ENCODE measurements around the gene CTTN. TPM values are rescaled to one million over a fixed set of nuclear protein-coding genes. Genes with fewer than 3 reads are reported as not detected.

Gene CTTN
- total and polyA plus RNA-seq, 2 of the 8 experiments (the other 6 are each of a cell fraction or from before 2014, with no cell fraction given) = 84.6 to 216 TPM

DNA sequence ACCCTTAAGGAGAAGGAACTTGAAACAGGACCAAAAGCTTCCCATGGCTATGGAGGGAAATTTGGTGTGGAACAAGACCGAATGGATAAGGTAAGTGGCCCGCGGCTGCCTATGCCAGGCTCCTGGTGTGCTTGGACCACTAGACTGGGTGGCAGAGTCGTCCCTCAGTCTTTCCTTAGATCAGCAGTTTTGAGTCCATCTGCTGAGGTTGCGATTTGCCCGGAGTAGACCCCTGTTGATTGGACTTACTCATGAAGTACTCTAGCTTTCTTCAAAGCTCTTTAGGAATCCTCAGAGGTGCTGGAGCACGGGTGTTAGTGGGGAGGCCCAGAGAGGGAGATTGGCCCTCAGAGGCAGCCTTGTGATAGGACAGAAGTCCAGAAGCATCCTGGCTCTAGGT is 11.5 kb downstream of the CTTN start:
- H3K79me2 ChIP-seq (ENCODE audit: control insufficient read depth in 1 of 2, insufficient read depth in 2 of 2, low read length in 2 of 2) = peaks cover 0 to 14% of the 10 kb centered on the region in 2 experiments; a peak in 2 of 4 replicates
- no peak overlapping the region for H2BK15ac ChIP-seq (ENCODE audit: low read length)
- H3K14ac ChIP-seq (ENCODE audit: insufficient read length) = no peak overlapping the region
- no peak overlapping the region for H3K56ac ChIP-seq (replicated peaks; ENCODE audit: insufficient read length, low read depth, low read length)
- H3K4me2 ChIP-seq (ENCODE audit: insufficient read depth in 1 of 2, low read depth in 2 of 2, low read length in 2 of 2) = no peak overlapping the region
- H3K27ac ChIP-seq (ENCODE audit: low read depth, low read length) = no peak overlapping the region
- no peak overlapping the region for H3K9ac ChIP-seq (replicated peaks in 1 of 4; ENCODE audit: extremely low read depth in 1 of 4, low read depth in 3 of 4, low read length in 3 of 4)
- H3K23me2 ChIP-seq (ENCODE audit: low read depth, low read length) = no peaks in the 10 kb centered on the region
- H3K36me3 ChIP-seq (ENCODE audit: control insufficient read depth in 2 of 4, insufficient read depth in 4 of 4, low read length in 3 of 4) = peaks cover 37 to 94% (median 76%) of the 10 kb centered on the region in 4 experiments
- no peak overlapping the region for H4K8ac ChIP-seq (ENCODE audit: extremely low read depth, insufficient read depth, low read length)
- no peak overlapping the region for H2BK12ac ChIP-seq (ENCODE audit: low read depth, low read length)
- no peak overlapping the region for H2BK120ac ChIP-seq (replicated peaks; ENCODE audit: low read depth, low read length)
- peaks cover 2% of the 10 kb centered on the region; the same call in 1 of the 2 replicates for H3K79me1 ChIP-seq (ENCODE audit: low read depth, low read length)
- no peak overlapping the region for H2AFZ ChIP-seq (ENCODE audit: low read length)
- H4K91ac ChIP-seq (replicated peaks; ENCODE audit: insufficient read length, low read length) = no peak overlapping the region
- H2AK5ac ChIP-seq (ENCODE audit: low read depth, low read length) = no peak overlapping the region
- H4K5ac ChIP-seq (ENCODE audit: insufficient read length, low read depth, low read length) = no peak overlapping the region
- H4K20me1 ChIP-seq (replicated peaks in 1 of 2; ENCODE audit: control insufficient read depth in 1 of 2, insufficient read depth in 2 of 2, low read length in 2 of 2) = peaks cover 9 to 20% of the 10 kb centered on the region in 2 experiments
- no peak for DNase-seq (ENCODE audit: low read depth in 1 of 2, low spot score in 2 of 2)
- no peak overlapping the region for H3K18ac ChIP-seq (ENCODE audit: extremely low read depth, low read length)
- no peaks in the 10 kb centered on the region for H3K4me1 ChIP-seq (replicated peaks in 1 of 4; ENCODE audit: control insufficient read depth in 3 of 4, insufficient read depth in 4 of 4, low read length in 3 of 4)
- no peaks in the 10 kb centered on the region for H3K27me3 ChIP-seq (replicated peaks in 1 of 4; ENCODE audit: control insufficient read depth in 3 of 4, extremely low read depth in 1 of 4, insufficient read depth in 3 of 4, low read length in 3 of 4)
- CTCF ChIA-PET (ENCODE audit: partially characterized antibody) = interaction anchor here (1.2 kb wide), 1 partner anchor 21 kb away, joined by 3 read pairs; no protein-coding TSS in a partner anchor
- no peak overlapping the region for H2BK5ac ChIP-seq (ENCODE audit: low read depth, low read length)
- FAIRE-seq = no peak
- no peaks in the 10 kb centered on the region for H3K9me3 ChIP-seq (ENCODE audit: insufficient read depth in 2 of 2, low read depth in 1 of 2, low read length in 1 of 2)
- 91% methylated on average over 7 of the region's 7 CpGs; no CpG with 5 or more reads in 1 of the 2 experiments for WGBS, 2 experiments (ENCODE audit: extremely low coverage in 1 of 2, insufficient coverage in 1 of 2, insufficient read length in 1 of 2, insufficient replicate concordance in 2 of 2, low coverage in 1 of 2, low lambda C conversion rate in 2 of 2, missing lambda C conversion rate in 1 of 2)
- no peak overlapping the region for H3K4me3 ChIP-seq (ENCODE audit: extremely low read depth in 1 of 4, insufficient read depth in 2 of 4, low read depth in 3 of 4, low read length in 4 of 4)
- POLR2A ChIA-PET (ENCODE audit: partially characterized antibody) = interaction anchor here (1.2 to 3.0 kb wide), 2 partner anchors 10 to 14 kb away, joined by 4 to 12 read pairs; no protein-coding TSS in a partner anchor
- H3K23ac ChIP-seq (ENCODE audit: insufficient read length) = no peak overlapping the region
- H2BK20ac ChIP-seq (ENCODE audit: low read length) = no peak overlapping the region
- H3K4ac ChIP-seq (replicated peaks; ENCODE audit: insufficient read length, low read depth, low read length) = no peak overlapping the region
- TF ChIP-seq CREB1 (IDR thresholded peaks at IDR 0.05) (no peak), GABPA (IDR thresholded peaks at IDR 0.05; ENCODE audit: borderline replicate concordance, insufficient read depth, low read length) (no peak), RNF2 (IDR thresholded peaks at IDR 0.05; ENCODE audit: borderline replicate concordance, low read depth, low read length, missing control alignments, poor library complexity, severe bottlenecking) (no peak), NANOG (IDR thresholded peaks at IDR 0.05; ENCODE audit: insufficient read depth, low read depth, low read length, poor library complexity, severe bottlenecking) (no peak), FOSL1 (IDR thresholded peaks at IDR 0.05; ENCODE audit: insufficient read depth, low read depth, low read length) (no peak), MAFK (IDR thresholded peaks at IDR 0.05; ENCODE audit: low read depth, low read length) (no peak), SIX5 (IDR thresholded peaks at IDR 0.05; ENCODE audit: low read depth, low read length) (no peak), BACH1 (IDR thresholded peaks at IDR 0.05; ENCODE audit: low read length) (no peak)
- TF ChIP-seq, protein P1, sequence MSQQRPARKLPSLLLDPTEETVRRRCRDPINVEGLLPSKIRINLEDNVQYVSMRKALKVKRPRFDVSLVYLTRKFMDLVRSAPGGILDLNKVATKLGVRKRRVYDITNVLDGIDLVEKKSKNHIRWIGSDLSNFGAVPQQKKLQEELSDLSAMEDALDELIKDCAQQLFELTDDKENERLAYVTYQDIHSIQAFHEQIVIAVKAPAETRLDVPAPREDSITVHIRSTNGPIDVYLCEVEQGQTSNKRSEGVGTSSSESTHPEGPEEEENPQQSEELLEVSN (IDR thresholded peaks at IDR 0.05) = no peak
- TF ChIP-seq, protein P2, sequence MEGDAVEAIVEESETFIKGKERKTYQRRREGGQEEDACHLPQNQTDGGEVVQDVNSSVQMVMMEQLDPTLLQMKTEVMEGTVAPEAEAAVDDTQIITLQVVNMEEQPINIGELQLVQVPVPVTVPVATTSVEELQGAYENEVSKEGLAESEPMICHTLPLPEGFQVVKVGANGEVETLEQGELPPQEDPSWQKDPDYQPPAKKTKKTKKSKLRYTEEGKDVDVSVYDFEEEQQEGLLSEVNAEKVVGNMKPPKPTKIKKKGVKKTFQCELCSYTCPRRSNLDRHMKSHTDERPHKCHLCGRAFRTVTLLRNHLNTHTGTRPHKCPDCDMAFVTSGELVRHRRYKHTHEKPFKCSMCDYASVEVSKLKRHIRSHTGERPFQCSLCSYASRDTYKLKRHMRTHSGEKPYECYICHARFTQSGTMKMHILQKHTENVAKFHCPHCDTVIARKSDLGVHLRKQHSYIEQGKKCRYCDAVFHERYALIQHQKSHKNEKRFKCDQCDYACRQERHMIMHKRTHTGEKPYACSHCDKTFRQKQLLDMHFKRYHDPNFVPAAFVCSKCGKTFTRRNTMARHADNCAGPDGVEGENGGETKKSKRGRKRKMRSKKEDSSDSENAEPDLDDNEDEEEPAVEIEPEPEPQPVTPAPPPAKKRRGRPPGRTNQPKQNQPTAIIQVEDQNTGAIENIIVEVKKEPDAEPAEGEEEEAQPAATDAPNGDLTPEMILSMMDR (IDR thresholded peaks at IDR 0.05; ENCODE audit: control extremely low read depth in 1 of 3, insufficient read depth in 1 of 3, low read depth in 1 of 3, low read length in 3 of 3) = no peak

Data from H1 (cell line).